RWPE2 (cell line): ENCODE results near the gene LMBR1.

Source experiments
- ATAC-seq: fragments of 200-7000 bp; cut with Tn5 transposase; 3 replicates; pipeline ENCODE4 v1.9.1; 2021; ENCODE audit warnings: low read depth
- DNase-seq: peaks from one replicate; pipeline ENCODE4 v3.0.0-alpha.2; 2020; ENCODE audit warnings: low spot score
- H3K27ac ChIP-seq: fragments of 450-650 bp; 2 replicates; pipeline ENCODE4 v1.5.1; 2017; ENCODE audit warnings: mild to moderate bottlenecking; ENCODE audit not compliant: poor library complexity, severe bottlenecking
- H3K27me3 ChIP-seq: fragments of 250-450 bp; sonication (Bioruptor Pico); 2 replicates; pipeline ENCODE4 v1.5.1; 2021; ENCODE audit warnings: mild to moderate bottlenecking, moderate library complexity; ENCODE audit not compliant: insufficient read depth, poor library complexity, severe bottlenecking
- H3K36me3 ChIP-seq: fragments of 250-450 bp; sonication (Bioruptor Pico); 2 replicates; pipeline ENCODE4 v1.5.1; 2020; ENCODE audit warnings: low read depth, mild to moderate bottlenecking, moderate library complexity
- H3K4me1 ChIP-seq: fragments of 250-450 bp; sonication (Bioruptor Pico); 2 replicates; pipeline ENCODE4 v1.5.1; 2021; ENCODE audit warnings: mild to moderate bottlenecking, moderate library complexity; ENCODE audit not compliant: insufficient read depth, poor library complexity, severe bottlenecking
- H3K4me3 ChIP-seq: fragments of 250-450 bp; sonication (Bioruptor Pico); 2 replicates; pipeline ENCODE4 v1.5.1; 2021; ENCODE audit warnings: mild to moderate bottlenecking, moderate library complexity; ENCODE audit not compliant: severe bottlenecking
- H3K9me3 ChIP-seq: fragments of 250-450 bp; sonication (Bioruptor Pico); 2 replicates; pipeline ENCODE4 v1.5.1; 2021; ENCODE audit warnings: mild to moderate bottlenecking, moderate library complexity; ENCODE audit not compliant: severe bottlenecking
- CTCF ChIP-seq: fragments of 450-650 bp; IDR thresholded peaks from one replicate; pipeline ENCODE4 v1.5.1; 2017; ENCODE audit warnings: mild to moderate bottlenecking, moderate library complexity; ENCODE audit not compliant: poor library complexity, severe bottlenecking

LMBR1 gene

DNA sequence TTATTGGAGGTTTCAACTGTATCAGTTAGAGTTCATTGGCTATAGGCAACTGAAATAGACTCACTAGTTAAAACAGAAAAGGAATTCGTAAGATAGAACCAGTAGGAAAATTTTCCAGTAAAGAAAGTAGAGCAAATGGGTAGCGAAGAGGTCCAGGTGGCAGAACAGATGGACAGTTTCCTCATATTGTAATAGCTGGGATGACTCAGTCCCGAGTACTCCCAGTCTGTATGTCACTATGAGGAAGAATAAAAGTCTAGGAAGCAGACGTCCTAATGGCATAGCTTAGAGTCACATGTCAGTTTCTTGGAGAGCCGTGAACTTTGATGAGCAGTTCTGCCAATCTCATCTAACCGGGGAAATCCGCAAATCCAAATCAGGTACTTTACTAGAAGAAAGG, 157.1 kb downstream of the LMBR1 start:
- DNase-seq = no peak
- Histone ChIP-seq H3K27ac (no peak overlapping the region), H3K36me3 (peaks cover 17% of the 10 kb centered on the region), H3K4me3 (no peak overlapping the region), H3K4me1 (no peaks in the 10 kb centered on the region), H3K27me3 (no peaks in the 10 kb centered on the region), H3K9me3 (peaks cover 2% of the 10 kb centered on the region)
- no peak for TF ChIP-seq CTCF
- no peak for ATAC-seq

DNA sequence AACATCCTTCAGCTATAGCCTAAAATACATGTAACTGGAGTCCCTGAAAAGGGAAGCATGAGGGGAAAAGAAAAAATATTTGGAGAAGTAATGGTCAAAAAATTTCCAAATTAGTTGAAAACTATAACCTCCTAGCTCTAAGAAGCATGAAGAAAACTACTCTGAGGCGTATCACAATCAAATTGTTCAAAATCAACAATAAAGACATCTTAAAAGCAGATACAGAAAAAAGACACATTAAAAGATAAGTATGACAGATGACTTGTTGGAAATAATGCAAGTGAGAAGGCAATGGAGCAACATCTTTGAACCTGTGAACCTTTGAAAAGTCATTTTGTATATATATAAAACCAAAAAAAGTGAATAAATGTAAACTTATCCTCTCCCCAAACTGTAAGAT, 159.3 kb downstream of the LMBR1 start:
- ATAC-seq = no peak
- peaks cover 2% of the 10 kb centered on the region for H3K9me3 ChIP-seq
- no peak overlapping the region for H3K4me3 ChIP-seq
- H3K27me3 ChIP-seq = no peaks in the 10 kb centered on the region
- no peak for DNase-seq
- H3K27ac ChIP-seq = no peak overlapping the region
- H3K36me3 ChIP-seq = peaks cover 17% of the 10 kb centered on the region
- TF ChIP-seq CTCF = no peak
- H3K4me1 ChIP-seq = no peaks in the 10 kb centered on the region

GRCh38 chr7:156732091-156732625, 160.8 kb downstream of the LMBR1 start:
- H3K36me3 ChIP-seq = peaks cover 17% of the 10 kb centered on the region
- TF ChIP-seq CTCF = no peak
- H3K27me3 ChIP-seq = no peaks in the 10 kb centered on the region
- DNase-seq = no peak
- ATAC-seq = no peak
- no peak overlapping the region for H3K27ac ChIP-seq
- H3K4me3 ChIP-seq = no peak overlapping the region
- no peaks in the 10 kb centered on the region for H3K4me1 ChIP-seq
- no peaks in the 10 kb centered on the region for H3K9me3 ChIP-seq

- H3K27me3 ChIP-seq = no peaks in the 10 kb centered on the region
- TF ChIP-seq CTCF = no peak
- H3K4me3 ChIP-seq = no peak overlapping the region
- no peak overlapping the region for H3K27ac ChIP-seq
- H3K4me1 ChIP-seq = no peaks in the 10 kb centered on the region
- no peaks in the 10 kb centered on the region for H3K9me3 ChIP-seq
- DNase-seq (no peak), ATAC-seq (no peak)
- H3K36me3 ChIP-seq = peaks cover 17% of the 10 kb centered on the region
Measured at GRCh38 chr7:156731651-156732050, 161.3 kb downstream of the LMBR1 start.

DNA sequence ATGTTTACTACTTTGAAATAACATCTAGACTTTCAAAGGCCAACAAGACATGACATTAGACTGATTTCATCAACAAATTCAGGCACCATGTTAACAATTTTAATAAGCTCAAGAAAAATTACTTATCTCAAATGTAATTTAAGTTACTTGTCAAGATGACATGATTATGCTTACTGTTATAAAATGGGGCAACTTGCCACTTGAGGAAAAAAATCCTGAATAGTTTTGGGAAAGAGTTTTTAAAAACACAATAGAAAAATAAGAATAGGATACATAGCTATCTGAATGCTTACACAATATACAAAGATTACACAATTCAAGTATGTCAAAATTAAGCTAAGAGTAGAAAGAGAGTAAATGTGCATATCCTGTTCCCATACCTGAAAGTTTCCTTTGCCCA, 167.0 kb downstream of the LMBR1 start:
- ATAC-seq (no peak), DNase-seq (no peak)
- no peaks in the 10 kb centered on the region for H3K27me3 ChIP-seq
- H3K36me3 ChIP-seq = peaks cover 17% of the 10 kb centered on the region
- H3K4me1 ChIP-seq = no peaks in the 10 kb centered on the region
- no peaks in the 10 kb centered on the region for H3K9me3 ChIP-seq
- no peak overlapping the region for H3K27ac ChIP-seq
- no peak for TF ChIP-seq CTCF
- H3K4me3 ChIP-seq = no peak overlapping the region
